Karpas-422 (cell line): ENCODE measurements around the gene NLK. TPM values are rescaled to one million over a fixed set of nuclear protein-coding genes. Genes with fewer than 3 reads are reported as not detected.
"Not testable (repeated sequence)": the region's sequence is repeated elsewhere in the genome, so short reads cannot be mapped to it uniquely, and the experiment has no call there.

ENCODE experiments used
- DNase-seq: peaks from one replicate; pipeline ENCODE4 v3.0.0-alpha.2; 2015
- H2AFZ ChIP-seq: fragments of 200-600 bp; sonication (generic); 2 replicates; pipeline ENCODE4 v1.6.1; 2014; ENCODE audit warnings: antibody characterized with exemption, low read length, mixed read lengths
- H3K27ac ChIP-seq: fragments of 200-600 bp; sonication (generic); 2 replicates; pipeline ENCODE4 v1.5.1; 2014; ENCODE audit warnings: mild to moderate bottlenecking, low read length, moderate library complexity
- H3K27me3 ChIP-seq: fragments of 200-600 bp; sonication (generic); 2 replicates; pipeline ENCODE4 v1.6.1; 2014; ENCODE audit warnings: low read length, mixed read lengths
- H3K36me3 ChIP-seq: fragments of 200-600 bp; sonication (generic); 2 replicates; pipeline ENCODE4 v1.6.1; 2014; ENCODE audit warnings: low read length, mixed read lengths; ENCODE audit not compliant: insufficient read depth
- H3K4me1 ChIP-seq: fragments of 200-600 bp; sonication (generic); 2 replicates; pipeline ENCODE4 v1.6.1; 2014; ENCODE audit warnings: mild to moderate bottlenecking, low read length, mixed read lengths
- H3K4me2 ChIP-seq: fragments of 200-600 bp; sonication (generic); 2 replicates; pipeline ENCODE4 v1.6.1; 2014; ENCODE audit warnings: low read length, low read depth, mild to moderate bottlenecking; ENCODE audit not compliant: poor library complexity, severe bottlenecking
- H3K4me3 ChIP-seq: fragments of 200-600 bp; sonication (generic); 2 replicates; pipeline ENCODE4 v1.5.1; 2014; ENCODE audit warnings: mild to moderate bottlenecking, antibody characterized with exemption, low read length, mixed read lengths
- H3K79me2 ChIP-seq: fragments of 200-600 bp; sonication (generic); 2 replicates; pipeline ENCODE4 v1.6.1; 2014; ENCODE audit warnings: mild to moderate bottlenecking, low read length, mixed read lengths
- H3K9ac ChIP-seq: fragments of 200-600 bp; sonication (generic); 2 replicates; pipeline ENCODE4 v1.6.0; 2014; ENCODE audit warnings: low read length
- H3K9me2 ChIP-seq: fragments of 200-600 bp; sonication (generic), shearing (Covaris generic); replicated peaks from 2 replicates; pipeline ENCODE4 v1.6.0; 2014; ENCODE audit warnings: mild to moderate bottlenecking, low read length, moderate library complexity; ENCODE audit not compliant: insufficient read depth
- H3K9me3 ChIP-seq: fragments of 300-700, 200-600 bp; sonication (generic); 2 replicates; pipeline ENCODE4 v1.6.1; 2014; ENCODE audit warnings: low read length, mixed read lengths
- H4K20me1 ChIP-seq: fragments of 200-600 bp; sonication (generic); 2 replicates; pipeline ENCODE4 v1.6.1; 2014; ENCODE audit warnings: mild to moderate bottlenecking, antibody characterized with exemption, low read length, low read depth; ENCODE audit not compliant: insufficient read depth
- small RNA-seq: library from RNA; depleted of rRNA; stranded (forward); fragments of <200 nt; gene quantifications from one replicate; pipeline ENCODE3, GENCODE V24; 2014
- total RNA-seq: library from RNA; depleted of rRNA; stranded (reverse); fragments of >200 nt; shearing (Covaris generic); gene quantifications from 2 replicates; pipeline ENCODE4 v1.2.3, GENCODE V29; 2014; ENCODE audit warnings: low replicate concordance; rRNA removed

NLK gene
- total RNA-seq, 1 experiment from 2014 or later: 60.0 TPM

DNA sequence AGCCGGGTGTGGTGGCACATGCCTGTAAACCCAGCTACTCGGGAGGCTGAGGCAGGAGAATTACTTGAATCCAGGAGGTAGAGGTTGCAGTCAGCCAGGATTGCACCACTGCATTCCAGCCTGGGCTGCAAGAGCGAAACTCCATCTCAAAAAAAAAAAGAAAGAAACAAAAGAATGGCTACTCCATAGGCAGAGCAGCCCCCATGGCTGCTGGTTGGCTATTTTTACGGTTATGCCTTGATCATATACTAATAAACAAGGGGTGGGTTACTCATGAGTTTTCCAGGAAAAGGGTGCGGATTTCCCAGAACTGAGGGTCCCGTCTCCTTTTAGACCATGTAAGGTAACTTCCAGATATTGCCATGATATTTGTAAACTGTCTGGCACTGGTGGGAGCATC lies 200.3 kb downstream of the NLK start:
- H3K4me3 ChIP-seq: no peak overlapping the region
- H3K27me3 ChIP-seq: no peaks in the 10 kb centered on the region
- no peaks in the 10 kb centered on the region for H3K9me2 ChIP-seq
- no peak for DNase-seq
- no peak overlapping the region for H3K27ac ChIP-seq
- H3K9me3 ChIP-seq: no peaks in the 10 kb centered on the region
- H2AFZ ChIP-seq: no peak overlapping the region
- no peaks in the 10 kb centered on the region for H3K4me1 ChIP-seq
- H3K4me2 ChIP-seq: no peak overlapping the region
- H3K79me2 ChIP-seq: no peaks in the 10 kb centered on the region
- H3K36me3 ChIP-seq: no peaks in the 10 kb centered on the region
- no peaks in the 10 kb centered on the region for H4K20me1 ChIP-seq
- H3K9ac ChIP-seq: no peak overlapping the region

DNA sequence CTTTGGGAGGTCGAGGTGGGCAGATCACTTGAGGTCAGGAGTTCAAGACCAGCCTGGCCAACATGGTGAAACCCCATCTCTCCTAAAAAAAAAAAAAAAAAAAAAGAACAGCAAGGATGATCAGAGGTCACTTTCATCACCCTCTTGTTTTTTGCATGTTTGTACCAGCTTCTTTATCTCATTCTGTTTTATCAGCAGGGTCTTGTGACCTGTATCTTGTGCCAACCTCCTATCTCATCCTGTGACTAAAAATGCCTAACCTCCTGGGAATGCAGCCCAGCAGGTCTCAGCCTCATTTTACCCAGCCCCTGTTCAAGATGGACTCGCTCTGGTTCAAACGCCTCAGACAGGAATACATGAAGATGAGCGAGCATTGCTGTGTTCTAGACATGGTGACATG lies 200.8 kb downstream of the NLK start:
- DNase-seq, H3K36me3 ChIP-seq, H4K20me1 ChIP-seq, H3K27ac ChIP-seq, H3K4me3 ChIP-seq, H2AFZ ChIP-seq, H3K9me2 ChIP-seq, H3K9me3 ChIP-seq, H3K4me1 ChIP-seq, H3K4me2 ChIP-seq, H3K79me2 ChIP-seq, H3K9ac ChIP-seq, H3K27me3 ChIP-seq: not testable (repeated sequence)

DNA sequence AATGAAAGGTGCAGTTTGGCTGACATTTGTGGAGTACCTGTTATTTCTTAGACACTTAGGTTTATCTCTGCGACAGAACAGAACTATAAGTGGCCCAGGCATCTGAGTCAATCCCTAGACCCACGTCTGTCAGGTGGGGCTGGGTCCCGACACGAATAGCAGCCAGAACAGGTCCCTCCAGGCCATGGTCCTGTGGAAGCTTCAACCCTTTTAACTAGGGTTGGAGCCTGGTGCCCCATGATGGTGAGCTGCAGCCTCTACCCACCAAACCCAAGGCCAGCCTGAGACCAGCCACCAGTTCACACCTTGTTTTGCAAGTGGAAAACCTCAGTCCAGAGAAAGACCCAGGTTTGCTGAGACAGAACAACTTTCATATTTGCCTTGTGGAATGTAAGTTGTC lies 202.0 kb downstream of the NLK start:
- Histone ChIP-seq H3K9me2 (no peaks in the 10 kb centered on the region), H2AFZ (no peak overlapping the region), H3K79me2 (no peaks in the 10 kb centered on the region), H3K27ac (no peak overlapping the region), H4K20me1 (no peaks in the 10 kb centered on the region), H3K9ac (no peak overlapping the region), H3K4me3 (no peak overlapping the region), H3K9me3 (no peaks in the 10 kb centered on the region), H3K27me3 (no peaks in the 10 kb centered on the region), H3K36me3 (no peaks in the 10 kb centered on the region), H3K4me1 (no peaks in the 10 kb centered on the region), H3K4me2 (no peak overlapping the region)
- DNase-seq: no peak

Small RNA genes within 50 kb of the gene (small RNA-seq; reads per million reads assigned to genes)
- gene RF00006: not detected
- not detected for gene RF00156
- not detected for gene RF00601
- gene RPS29P22: not detected

Other genes starting within 250 kb of the NLK start
- not detected in 2 replicates for gene NOS2, start 242.1 kb upstream of the NLK start, total RNA-seq
- gene LYRM9, start 149.3 kb upstream of the NLK start, total RNA-seq: 0.97 and 3.2 TPM in 2 replicates